WTC11 (cell line): ENCODE measurements around the gene TEX51. TPM values are rescaled to one million over a fixed set of nuclear protein-coding genes. Genes with fewer than 3 reads are reported as not detected.

ENCODE experiments used
- ATAC-seq: fragments of 200-7000 bp; cut with Tn5 transposase; 2 replicates; pipeline ENCODE4 v1.10.0; 2021; ENCODE audit warnings: mild to moderate bottlenecking, moderate library complexity
- CTCF ChIA-PET: fragments of 300-600 bp; sonication (Branson Sonifier 250); formaldehyde crosslinking; loops from one replicate; lab custom pipeline; 2021; ENCODE audit warnings: antibody characterized with exemption; lab: Charles Lee
- POLR2A ChIA-PET: fragments of 350-600 bp; sonication (Branson Sonifier 250); formaldehyde crosslinking; loops from one replicate; lab custom pipeline; 2021; ENCODE audit warnings: antibody characterized with exemption; lab: Charles Lee
- DNase-seq: peaks from one replicate; pipeline ENCODE4 v3.0.0; 2021; ENCODE audit warnings: low spot score
- H3K27ac Mint-ChIP-seq: 2 replicates; pipeline ENCODE4 v1.8.0; 2021; ENCODE audit warnings: mixed read lengths
- H3K27me3 Mint-ChIP-seq: 2 replicates; pipeline ENCODE4 v1.8.0; 2021; ENCODE audit warnings: low read depth, mild to moderate bottlenecking, moderate library complexity, mixed read lengths
- H3K36me3 Mint-ChIP-seq: 2 replicates; pipeline ENCODE4 v1.8.0; 2021; ENCODE audit warnings: mixed read lengths
- H3K4me1 Mint-ChIP-seq: 2 replicates; pipeline ENCODE4 v1.8.0; 2022; ENCODE audit warnings: mixed read lengths
- H3K4me3 Mint-ChIP-seq: 2 replicates; pipeline ENCODE4 v1.8.0; 2021; ENCODE audit warnings: mild to moderate bottlenecking, moderate library complexity, mixed read lengths
- H3K9me3 Mint-ChIP-seq: 2 replicates; pipeline ENCODE4 v1.8.0; 2021; ENCODE audit warnings: mixed read lengths
- ATF1 ChIP-seq: sonication (generic); formaldehyde crosslinking; IDR thresholded peaks from 2 replicates; pipeline ENCODE4 v1.8.1; 2023; ENCODE audit warnings: mild to moderate bottlenecking, moderate library complexity, missing genetic modification reagents
- E2F5 ChIP-seq: sonication (generic); formaldehyde crosslinking; IDR thresholded peaks from 2 replicates; pipeline ENCODE4 v1.8.1; 2022; ENCODE audit warnings: mild to moderate bottlenecking, moderate library complexity, missing genetic modification reagents
- ESRRA ChIP-seq: sonication (generic); formaldehyde crosslinking; IDR thresholded peaks from 2 replicates; pipeline ENCODE4 v1.8.1; 2022; ENCODE audit warnings: mild to moderate bottlenecking, missing genetic modification reagents, borderline replicate concordance
- ETV6 ChIP-seq: sonication (generic); formaldehyde crosslinking; IDR thresholded peaks from 2 replicates; pipeline ENCODE4 v1.8.1; 2022; ENCODE audit warnings: mild to moderate bottlenecking, missing genetic modification reagents
- FOXP1 ChIP-seq: sonication (generic); formaldehyde crosslinking; IDR thresholded peaks from 2 replicates; pipeline ENCODE4 v1.8.0; 2022; ENCODE audit warnings: missing genetic modification reagents, mild to moderate bottlenecking, moderate library complexity, borderline replicate concordance
- FOXP4 ChIP-seq: sonication (generic); formaldehyde crosslinking; IDR thresholded peaks from 2 replicates; pipeline ENCODE4 v1.8.0; 2022; ENCODE audit warnings: mild to moderate bottlenecking, missing genetic modification reagents
- HMGXB4 ChIP-seq: sonication (generic); formaldehyde crosslinking; IDR thresholded peaks from 2 replicates; pipeline ENCODE4 v1.8.1; 2023; ENCODE audit warnings: mild to moderate bottlenecking, moderate library complexity, missing genetic modification reagents
- MAX ChIP-seq: sonication (generic); formaldehyde crosslinking; IDR thresholded peaks from 2 replicates; pipeline ENCODE4 v1.8.0; 2022; ENCODE audit warnings: mild to moderate bottlenecking, missing genetic modification reagents
- MLX ChIP-seq: sonication (generic); formaldehyde crosslinking; IDR thresholded peaks from 2 replicates; pipeline ENCODE4 v1.8.1; 2023; ENCODE audit warnings: mild to moderate bottlenecking, missing genetic modification reagents, moderate library complexity
- NFE2L1 ChIP-seq: sonication (generic); formaldehyde crosslinking; IDR thresholded peaks from 2 replicates; pipeline ENCODE4 v1.8.1; 2023; ENCODE audit warnings: missing genetic modification reagents
- NFYB ChIP-seq: sonication (generic); formaldehyde crosslinking; conservative IDR thresholded peaks from 2 replicates; pipeline ENCODE4 v1.8.0; 2022; ENCODE audit warnings: low read depth, missing genetic modification reagents
- NR3C1 ChIP-seq: sonication (generic); formaldehyde crosslinking; conservative IDR thresholded peaks from 2 replicates; pipeline ENCODE4 v1.8.1; 2023; ENCODE audit warnings: low read depth, mild to moderate bottlenecking, missing genetic modification reagents
- SMAD3 ChIP-seq: sonication (generic); formaldehyde crosslinking; IDR thresholded peaks from 2 replicates; pipeline ENCODE4 v1.8.0; 2022; ENCODE audit warnings: missing genetic modification reagents, mild to moderate bottlenecking, borderline replicate concordance
- SP1 ChIP-seq: sonication (generic); formaldehyde crosslinking; conservative IDR thresholded peaks from 2 replicates; pipeline ENCODE4 v1.8.1; 2022; ENCODE audit warnings: missing genetic modification reagents
- USF1 ChIP-seq: sonication (generic); formaldehyde crosslinking; IDR thresholded peaks from 2 replicates; pipeline ENCODE4 v1.8.0; 2022; ENCODE audit warnings: mild to moderate bottlenecking, missing genetic modification reagents
- USF2 ChIP-seq: sonication (generic); formaldehyde crosslinking; IDR thresholded peaks from 2 replicates; pipeline ENCODE4 v1.8.1; 2023; ENCODE audit warnings: mild to moderate bottlenecking, missing genetic modification reagents, moderate library complexity
- ZBTB21 ChIP-seq: sonication (generic); formaldehyde crosslinking; IDR thresholded peaks from 2 replicates; pipeline ENCODE4 v1.8.1; 2023; ENCODE audit warnings: mild to moderate bottlenecking, missing genetic modification reagents, borderline replicate concordance
- ZNF121 ChIP-seq: sonication (generic); formaldehyde crosslinking; IDR thresholded peaks from 2 replicates; pipeline ENCODE4 v1.8.0; 2023; ENCODE audit warnings: missing genetic modification reagents
- ZNF138 ChIP-seq: sonication (generic); formaldehyde crosslinking; conservative IDR thresholded peaks from 2 replicates; pipeline ENCODE4 v1.8.1; 2022; ENCODE audit warnings: mild to moderate bottlenecking, moderate library complexity, missing genetic modification reagents
- ZNF232 ChIP-seq: sonication (generic); formaldehyde crosslinking; IDR thresholded peaks from 2 replicates; pipeline ENCODE4 v1.8.0; 2022; ENCODE audit warnings: mild to moderate bottlenecking, missing genetic modification reagents
- ZNF425 ChIP-seq: fragments of 250-450 bp; sonication (Bioruptor Pico); conservative IDR thresholded peaks from 2 replicates; pipeline ENCODE4 v1.9.0; 2021; ENCODE audit warnings: mild to moderate bottlenecking
- ZSCAN18 ChIP-seq: fragments of 250-450 bp; sonication (Bioruptor Pico); IDR thresholded peaks from 2 replicates; pipeline ENCODE4 v2.1.2; 2022; ENCODE audit warnings: mild to moderate bottlenecking, moderate library complexity
- total RNA-seq: library from RNA; stranded (reverse); gene quantifications from 3 replicates; pipeline ENCODE4 v1.2.3, GENCODE V29; 2021
- TF ChIP-seq, protein P1 (sequence below): fragments of 200-600 bp; IDR thresholded peaks from 2 replicates; pipeline ENCODE4 v1.8.0; 2022; ENCODE audit warnings: antibody characterized with exemption

TEX51 gene
- total RNA-seq, 1 experiment from 2014 or later, result not detected

- no peak overlapping the region for H3K27ac Mint-ChIP-seq
- H3K27me3 Mint-ChIP-seq, result peaks cover 21% of the 10 kb centered on the region
- H3K36me3 Mint-ChIP-seq, result no peaks in the 10 kb centered on the region
- DNase-seq, result peak; percentile 88
- peak overlapping the region; percentile 72 for H3K4me3 Mint-ChIP-seq
- H3K9me3 Mint-ChIP-seq, result no peaks in the 10 kb centered on the region
- peaks cover 13% of the 10 kb centered on the region for H3K4me1 Mint-ChIP-seq
- TF ChIP-seq FOXP4 (CRISPR knock-in tag) (0 out of 2 replicates have a peak, but pooled peaks have one; percentile 17), NR3C1 (CRISPR knock-in tag) (no peak), NFE2L1 (CRISPR knock-in tag) (no peak), ZBTB21 (CRISPR knock-in tag) (no peak), E2F5 (CRISPR knock-in tag) (peak; percentile 32; the same call in 1 of the 2 replicates), MLX (CRISPR knock-in tag) (no peak), USF1 (peak; percentile 67; the same call in 1 of the 2 replicates), HMGXB4 (CRISPR knock-in tag) (peak; percentile 82), ZSCAN18 (CRISPR knock-in tag) (no peak), ZNF138 (CRISPR knock-in tag) (no peak), SP1 (CRISPR knock-in tag) (peak; percentile 88), ETV6 (CRISPR knock-in tag) (peak; percentile 62; the same call in 1 of the 2 replicates), FOXP1 (CRISPR knock-in tag) (no peak), ATF1 (0 out of 2 replicates have a peak, but pooled peaks have one; percentile 21), NFYB (CRISPR knock-in tag) (no peak), MAX (peak; percentile 74), ZNF232 (CRISPR knock-in tag) (0 out of 2 replicates have a peak, but pooled peaks have one; percentile 63), ESRRA (CRISPR knock-in tag) (no peak), SMAD3 (CRISPR knock-in tag) (peak; percentile 56; the same call in 1 of the 2 replicates), ZNF425 (no peak), USF2 (CRISPR knock-in tag) (peak; percentile 71), ZNF121 (CRISPR knock-in tag) (peak; percentile 91)
- TF ChIP-seq, protein P1, sequence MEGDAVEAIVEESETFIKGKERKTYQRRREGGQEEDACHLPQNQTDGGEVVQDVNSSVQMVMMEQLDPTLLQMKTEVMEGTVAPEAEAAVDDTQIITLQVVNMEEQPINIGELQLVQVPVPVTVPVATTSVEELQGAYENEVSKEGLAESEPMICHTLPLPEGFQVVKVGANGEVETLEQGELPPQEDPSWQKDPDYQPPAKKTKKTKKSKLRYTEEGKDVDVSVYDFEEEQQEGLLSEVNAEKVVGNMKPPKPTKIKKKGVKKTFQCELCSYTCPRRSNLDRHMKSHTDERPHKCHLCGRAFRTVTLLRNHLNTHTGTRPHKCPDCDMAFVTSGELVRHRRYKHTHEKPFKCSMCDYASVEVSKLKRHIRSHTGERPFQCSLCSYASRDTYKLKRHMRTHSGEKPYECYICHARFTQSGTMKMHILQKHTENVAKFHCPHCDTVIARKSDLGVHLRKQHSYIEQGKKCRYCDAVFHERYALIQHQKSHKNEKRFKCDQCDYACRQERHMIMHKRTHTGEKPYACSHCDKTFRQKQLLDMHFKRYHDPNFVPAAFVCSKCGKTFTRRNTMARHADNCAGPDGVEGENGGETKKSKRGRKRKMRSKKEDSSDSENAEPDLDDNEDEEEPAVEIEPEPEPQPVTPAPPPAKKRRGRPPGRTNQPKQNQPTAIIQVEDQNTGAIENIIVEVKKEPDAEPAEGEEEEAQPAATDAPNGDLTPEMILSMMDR, result peak; percentile 73
- peak; percentile 91 for ATAC-seq
- CTCF ChIA-PET, result interaction anchor here (0.6 to 5.9 kb wide), 38 partner anchors 9 to 378 kb away, joined by 3 to 73 read pairs (median 4); partner anchors contain the start of gene BIN1
- POLR2A ChIA-PET, result interaction anchor here (1.3 kb wide), 1 partner anchor 26 kb away, joined by 3 read pairs; no protein-coding TSS in a partner anchor
Measured at GRCh38 chr2:126886211-126886915, 12.3 kb upstream of the TEX51 start.
